Neural cell (in vitro differentiated cells): ENCODE data around the gene MN1. TPM values are rescaled to one million over a fixed set of nuclear protein-coding genes. Genes with fewer than 3 reads are reported as not detected.

Experiments used
- H2AFZ ChIP-seq: fragments of 200-600, 300-800 bp; sonication (generic), shearing (Covaris generic); 2 replicates; pipeline ENCODE4 v1.6.0; 2014; ENCODE audit warnings: low read depth, mild to moderate bottlenecking, antibody characterized with exemption, low read length, moderate library complexity
- H3F3A ChIP-seq: fragments of 200-600 bp; shearing (Covaris generic); 2 replicates; pipeline ENCODE4 v1.6.1; 2016; ENCODE audit warnings: mild to moderate bottlenecking, moderate library complexity, mixed read lengths, antibody characterized with exemption, low read length; ENCODE audit not compliant: insufficient read depth, poor library complexity, severe bottlenecking
- H3K27ac ChIP-seq: fragments of 200-600, 300-800 bp; sonication (generic), shearing (Covaris generic); 2 replicates; pipeline ENCODE4 v1.5.1; 2014; ENCODE audit warnings: mild to moderate bottlenecking, low read length, moderate library complexity
- H3K27me3 ChIP-seq: fragments of 300-800, 200-600 bp; sonication (generic), shearing (Covaris generic); 2 replicates; pipeline ENCODE4 v1.6.0; 2014; ENCODE audit warnings: mild to moderate bottlenecking, low read depth, low read length, moderate library complexity; ENCODE audit not compliant: insufficient read depth
- H3K36me3 ChIP-seq: fragments of 300-800, 200-600 bp; sonication (generic), shearing (Covaris generic); 2 replicates; pipeline ENCODE4 v1.5.1; 2014; ENCODE audit warnings: mild to moderate bottlenecking, antibody characterized with exemption, low read length, moderate library complexity; ENCODE audit not compliant: insufficient read depth
- H3K4me2 ChIP-seq: fragments of 300-800, 200-600 bp; sonication (generic), shearing (Covaris generic); 2 replicates; pipeline ENCODE4 v1.6.0; 2014; ENCODE audit warnings: mild to moderate bottlenecking, low read length
- H3K4me3 ChIP-seq: fragments of 300-800, 200-600 bp; sonication (generic), shearing (Covaris generic); 2 replicates; pipeline ENCODE4 v1.5.1; 2014; ENCODE audit warnings: mild to moderate bottlenecking, low read length, moderate library complexity
- H3K79me2 ChIP-seq: fragments of 200-600 bp; shearing (Covaris generic); replicated peaks from 2 replicates; pipeline ENCODE4 v1.6.0; 2014; ENCODE audit warnings: mild to moderate bottlenecking, low read length, moderate library complexity; ENCODE audit not compliant: insufficient read depth
- H3K9ac ChIP-seq: fragments of 300-800, 200-600 bp; sonication (generic), shearing (Covaris generic); 2 replicates; pipeline ENCODE4 v1.6.1; 2016; ENCODE audit warnings: mild to moderate bottlenecking, low read length, mixed read lengths
- H3K9me2 ChIP-seq: fragments of 200-600 bp; shearing (Covaris generic); 2 replicates; pipeline ENCODE4 v1.6.1; 2016; ENCODE audit warnings: mild to moderate bottlenecking, low read length, mixed read lengths; ENCODE audit not compliant: insufficient read depth
- H3K9me3 ChIP-seq: fragments of 200-600, 300-800 bp; sonication (generic), shearing (Covaris generic); 2 replicates; pipeline ENCODE4 v1.6.1; 2016; ENCODE audit warnings: mild to moderate bottlenecking, mixed run types, low read length, moderate library complexity, mixed read lengths
- H4K20me1 ChIP-seq: fragments of 200-600 bp; shearing (Covaris generic); 2 replicates; pipeline ENCODE4 v1.6.1; 2016; ENCODE audit warnings: mild to moderate bottlenecking, mixed run types; ENCODE audit not compliant: insufficient read depth
- EP300 ChIP-seq: fragments of 450-650 bp; conservative IDR thresholded peaks from 2 replicates; pipeline ENCODE4 v1.6.1; 2014; ENCODE audit warnings: antibody characterized with exemption, mild to moderate bottlenecking, moderate library complexity; ENCODE audit not compliant: poor library complexity, severe bottlenecking
- EZH2 ChIP-seq: fragments of 200-600, 300-800 bp; shearing (Covaris generic), sonication (generic); IDR thresholded peaks from 2 replicates; pipeline ENCODE4 v1.6.1; 2014; ENCODE audit warnings: antibody characterized with exemption, low read length, borderline replicate concordance, mild to moderate bottlenecking; ENCODE audit not compliant: insufficient read depth, poor library complexity, severe bottlenecking
- MXI1 ChIP-seq: fragments of 450-650 bp; conservative IDR thresholded peaks from 2 replicates; pipeline ENCODE4 v1.6.1; 2014; ENCODE audit warnings: antibody characterized with exemption, mild to moderate bottlenecking; ENCODE audit not compliant: poor library complexity, severe bottlenecking
- POLR2AphosphoS5 ChIP-seq: IDR thresholded peaks from 2 replicates; pipeline ENCODE4 v1.6.1; 2012
- RAD21 ChIP-seq: fragments of 450-650 bp; conservative IDR thresholded peaks from 2 replicates; pipeline ENCODE4 v1.6.1; 2014; ENCODE audit warnings: antibody characterized with exemption, mild to moderate bottlenecking, moderate library complexity
- REST ChIP-seq: IDR thresholded peaks from 2 replicates; pipeline ENCODE4 v1.6.1; 2012; ENCODE audit warnings: borderline replicate concordance
- SMC3 ChIP-seq: fragments of 450-650 bp; conservative IDR thresholded peaks from 2 replicates; pipeline ENCODE4 v1.6.1; 2014; ENCODE audit warnings: antibody characterized with exemption, mild to moderate bottlenecking, moderate library complexity; ENCODE audit not compliant: poor library complexity
- TAF1 ChIP-seq: IDR thresholded peaks from 2 replicates; pipeline ENCODE4 v1.6.1; 2012; ENCODE audit warnings: low read depth
- polyA plus RNA-seq: library from polyadenylated mRNA; depleted of rRNA; stranded (reverse); fragments of >200 nt; gene quantifications from 2 replicates; pipeline ENCODE4 v1.2.3, GENCODE V29; 2014
- TF ChIP-seq, protein P1 (sequence below): fragments of 450-650 bp; IDR thresholded peaks from 2 replicates; pipeline ENCODE4 v1.5.1; 2014; ENCODE audit warnings: antibody characterized with exemption, mild to moderate bottlenecking, moderate library complexity; ENCODE audit not compliant: poor library complexity, severe bottlenecking

Gene MN1
- polyA plus RNA-seq, 1 donor from 2014 or later = 7.3 TPM

DNA sequence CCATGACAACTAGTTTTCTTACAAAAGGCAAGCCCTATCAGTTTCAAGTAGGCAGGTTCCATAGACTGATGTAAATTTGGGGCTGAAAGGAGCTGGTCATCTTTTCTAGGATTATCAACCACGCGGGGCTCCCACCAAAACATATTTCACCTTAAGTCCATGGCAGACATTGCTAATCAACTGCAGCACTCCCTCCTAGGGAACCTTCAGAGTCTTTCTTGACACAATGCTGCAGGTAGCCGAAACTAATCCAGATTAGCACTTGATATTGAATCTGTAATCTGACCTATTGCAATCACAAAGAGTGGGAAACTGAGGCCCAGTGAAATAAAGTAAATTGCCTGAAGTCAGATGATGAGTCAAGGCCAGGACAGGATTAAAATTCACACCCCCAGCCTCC is 32.5 kb downstream of the MN1 start:
- Histone ChIP-seq H3K79me2 (peaks cover 38% of the 10 kb centered on the region), H3K27ac (no peak overlapping the region), H3K4me3 (no peak overlapping the region), H3F3A (no peaks in the 10 kb centered on the region), H2AFZ (no peak overlapping the region), H3K4me2 (no peak overlapping the region), H3K9me3 (no peaks in the 10 kb centered on the region), H4K20me1 (no peaks in the 10 kb centered on the region), H3K9ac (no peak overlapping the region), H3K9me2 (no peaks in the 10 kb centered on the region), H3K36me3 (no peaks in the 10 kb centered on the region), H3K27me3 (no peaks in the 10 kb centered on the region)
- TF ChIP-seq TAF1 (no peak), REST (no peak), POLR2AphosphoS5 (no peak), RAD21 (no peak), EP300 (no peak), SMC3 (no peak), MXI1 (no peak), EZH2 (no peak)

GRCh38 chr22:27768027-27768653 is 33.4 kb downstream of the MN1 start:
- Histone ChIP-seq H3K27me3 (no peaks in the 10 kb centered on the region), H3K79me2 (peaks cover 43% of the 10 kb centered on the region), H3K9me3 (no peaks in the 10 kb centered on the region), H3K27ac (no peak overlapping the region), H4K20me1 (no peaks in the 10 kb centered on the region), H3K9ac (no peak overlapping the region), H3F3A (no peaks in the 10 kb centered on the region), H3K9me2 (no peaks in the 10 kb centered on the region), H3K4me2 (no peak overlapping the region), H3K4me3 (no peak overlapping the region), H2AFZ (no peak overlapping the region), H3K36me3 (no peaks in the 10 kb centered on the region)
- TF ChIP-seq, protein P1, sequence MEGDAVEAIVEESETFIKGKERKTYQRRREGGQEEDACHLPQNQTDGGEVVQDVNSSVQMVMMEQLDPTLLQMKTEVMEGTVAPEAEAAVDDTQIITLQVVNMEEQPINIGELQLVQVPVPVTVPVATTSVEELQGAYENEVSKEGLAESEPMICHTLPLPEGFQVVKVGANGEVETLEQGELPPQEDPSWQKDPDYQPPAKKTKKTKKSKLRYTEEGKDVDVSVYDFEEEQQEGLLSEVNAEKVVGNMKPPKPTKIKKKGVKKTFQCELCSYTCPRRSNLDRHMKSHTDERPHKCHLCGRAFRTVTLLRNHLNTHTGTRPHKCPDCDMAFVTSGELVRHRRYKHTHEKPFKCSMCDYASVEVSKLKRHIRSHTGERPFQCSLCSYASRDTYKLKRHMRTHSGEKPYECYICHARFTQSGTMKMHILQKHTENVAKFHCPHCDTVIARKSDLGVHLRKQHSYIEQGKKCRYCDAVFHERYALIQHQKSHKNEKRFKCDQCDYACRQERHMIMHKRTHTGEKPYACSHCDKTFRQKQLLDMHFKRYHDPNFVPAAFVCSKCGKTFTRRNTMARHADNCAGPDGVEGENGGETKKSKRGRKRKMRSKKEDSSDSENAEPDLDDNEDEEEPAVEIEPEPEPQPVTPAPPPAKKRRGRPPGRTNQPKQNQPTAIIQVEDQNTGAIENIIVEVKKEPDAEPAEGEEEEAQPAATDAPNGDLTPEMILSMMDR = no peak
- TF ChIP-seq SMC3 (no peak), EZH2 (no peak), RAD21 (no peak), MXI1 (no peak), EP300 (no peak), REST (no peak), POLR2AphosphoS5 (no peak), TAF1 (no peak)
